ENCODE measurements around the gene RNF5.
A peak's percentile ranks its signal among the peaks of the same experiment; 100 is the strongest.
"Not testable (repeated sequence)": the region's sequence is repeated elsewhere in the genome, so short reads cannot be mapped to it uniquely, and the experiment has no call there.

RNF5 gene

GRCh38 chr6:32191696-32192607 lies 13.7 kb downstream of the RNF5 start (continued):
- TF ChIP-seq CSRNP3 (CRISPR knock-in tag; IDR thresholded peaks at IDR 0.05) (no peak), PPARA (CRISPR knock-in tag; IDR thresholded peaks at IDR 0.05; ENCODE audit: borderline replicate concordance) (no peak), ZFP30 (CRISPR knock-in tag; IDR thresholded peaks at IDR 0.05) (no peak)

GRCh38 chr6:32192608-32193039 lies 14.4 kb downstream of the RNF5 start, which contains the start of gene GPSM3:
TSS of gene GPSM3 (minus strand) at chr6:32192643. CDS start at chr6:32192513, 130 bp downstream.
- ATAC-seq, result no peak
- TF ChIP-seq TOX (CRISPR knock-in tag; IDR thresholded peaks at IDR 0.05; ENCODE audit: borderline replicate concordance) (no peak), ZC3H10 (CRISPR knock-in tag; IDR thresholded peaks at IDR 0.05) (no peak), ESRRG (CRISPR knock-in tag; IDR thresholded peaks at IDR 0.05) (no peak), ARNTL (CRISPR knock-in tag; IDR thresholded peaks at IDR 0.05; ENCODE audit: borderline replicate concordance, low read depth) (no peak), RARB (CRISPR knock-in tag; IDR thresholded peaks at IDR 0.05) (no peak), ISL1 (CRISPR knock-in tag; IDR thresholded peaks at IDR 0.05) (no peak), ZNF565 (CRISPR knock-in tag; conservative IDR thresholded peaks at IDR 0.05; ENCODE audit: low read depth) (no peak)

- ATAC-seq, result not testable (repeated sequence)
These were observed 14.9 kb downstream of the RNF5 start for GRCh38 chr6:32193096-32193495.

GRCh38 chr6:32194388-32194787 lies 16.2 kb downstream of the RNF5 start:
- no peak for ATAC-seq
- no peak for TF ChIP-seq BACH2 (CRISPR knock-in tag; IDR thresholded peaks at IDR 0.05; ENCODE audit: borderline replicate concordance)
- TF ChIP-seq TCF4 (CRISPR knock-in tag; IDR thresholded peaks at IDR 0.05; ENCODE audit: borderline replicate concordance), result no peak
- no peak for TF ChIP-seq PPARA (CRISPR knock-in tag; IDR thresholded peaks at IDR 0.05; ENCODE audit: borderline replicate concordance)
- TF ChIP-seq CSDC2 (CRISPR knock-in tag; IDR thresholded peaks at IDR 0.05), result no peak
- TF ChIP-seq ZNF8 (CRISPR knock-in tag; IDR thresholded peaks at IDR 0.05), result no peak
- no peak for TF ChIP-seq ZFP3 (CRISPR knock-in tag; IDR thresholded peaks at IDR 0.05)
- TF ChIP-seq SNAI2 (CRISPR knock-in tag; IDR thresholded peaks at IDR 0.05), result no peak
- no peak for TF ChIP-seq ZNF70 (CRISPR knock-in tag; IDR thresholded peaks at IDR 0.05)

- peak; percentile 92 for ATAC-seq
These were observed 16.8 kb downstream of the RNF5 start for GRCh38 chr6:32194825-32195651.

More at GRCh38 chr6:32194825-32195651, 16.8 kb downstream of the RNF5 start:
- TF ChIP-seq PATZ1 (CRISPR knock-in tag; IDR thresholded peaks at IDR 0.05; ENCODE audit: borderline replicate concordance) (no peak), POU6F1 (CRISPR knock-in tag; IDR thresholded peaks at IDR 0.05; ENCODE audit: borderline replicate concordance, low read depth) (no peak), RARB (CRISPR knock-in tag; IDR thresholded peaks at IDR 0.05) (0 out of 2 replicates have a peak, but pooled peaks have one; percentile 30), ZNF70 (CRISPR knock-in tag; IDR thresholded peaks at IDR 0.05) (no peak)

Data from SK-N-SH treated with all-trans-retinoic acid at 6 μM for 48 hours (cell line).